ENCODE measurements around the gene LDHD. TPM values are rescaled to one million over a fixed set of nuclear protein-coding genes. Genes with fewer than 3 reads are reported as not detected.

The LDHD gene
- total and polyA plus RNA-seq, 9 of the 15 experiments (the other 6 are each of a cell fraction or from before 2014, with no cell fraction given): 0.19 to 0.86 (median 0.54) TPM; not detected in 3

- TF ChIP-seq EP300 (IDR thresholded peaks at IDR 0.05; ENCODE audit: low read length) (peak; percentile 59), ZNF512 (tag; IDR thresholded peaks at IDR 0.05) (no peak), SRSF7 (optimal IDR thresholded peaks at IDR 0.05; ENCODE audit: low read depth, low read length) (no peak), PPARD (CRISPR knock-in tag; IDR thresholded peaks at IDR 0.05) (no peak), BHLHE40 (IDR thresholded peaks at IDR 0.05; ENCODE audit: low read length) (peak; percentile 76; the same call in 1 of the 2 replicates), E2F1 (CRISPR knock-in tag; IDR thresholded peaks at IDR 0.05) (no peak), C11orf30 (IDR thresholded peaks at IDR 0.05; ENCODE audit: low read depth) (peak; percentile 15; the same call in 1 of the 2 replicates), ZNF175 (CRISPR knock-in tag; IDR thresholded peaks at IDR 0.05; ENCODE audit: low read depth) (no peak), ZNF561 (CRISPR knock-in tag; conservative IDR thresholded peaks at IDR 0.05) (peak; percentile 98), NCOA2 (IDR thresholded peaks at IDR 0.05; ENCODE audit: partially characterized antibody in 2 of 2) (no peak), POLR3A (IDR thresholded peaks at IDR 0.05; ENCODE audit: borderline replicate concordance, extremely low read depth, insufficient read depth, insufficient read length) (no peak), ZBTB12 (CRISPR knock-in tag; IDR thresholded peaks at IDR 0.05) (no peak), ARID3B (CRISPR knock-in tag; IDR thresholded peaks at IDR 0.05; ENCODE audit: borderline replicate concordance) (no peak), ZNF507 (tag; conservative IDR thresholded peaks at IDR 0.05) (no peak), MTF1 (CRISPR knock-in tag; IDR thresholded peaks at IDR 0.05; ENCODE audit: borderline replicate concordance) (no peak), TFAP4 (CRISPR knock-in tag; IDR thresholded peaks at IDR 0.05; ENCODE audit: borderline replicate concordance) (peak; percentile 82), OTX1 (CRISPR knock-in tag; IDR thresholded peaks at IDR 0.05) (no peak), STAT6 (CRISPR knock-in tag; IDR thresholded peaks at IDR 0.05) (no peak)
Observed at GRCh38 chr16:75121949-75122568, 5.5 kb upstream of the LDHD start (continued).
